ENCODE data around the gene CARD10. TPM values are rescaled to one million over a fixed set of nuclear protein-coding genes. Genes with fewer than 3 reads are reported as not detected.

CARD10 gene
- total and polyA plus RNA-seq, 2 of the 13 experiments (the other 11 are each of a cell fraction or from before 2014, with no cell fraction given): 35.2 to 55.8 TPM

DNA sequence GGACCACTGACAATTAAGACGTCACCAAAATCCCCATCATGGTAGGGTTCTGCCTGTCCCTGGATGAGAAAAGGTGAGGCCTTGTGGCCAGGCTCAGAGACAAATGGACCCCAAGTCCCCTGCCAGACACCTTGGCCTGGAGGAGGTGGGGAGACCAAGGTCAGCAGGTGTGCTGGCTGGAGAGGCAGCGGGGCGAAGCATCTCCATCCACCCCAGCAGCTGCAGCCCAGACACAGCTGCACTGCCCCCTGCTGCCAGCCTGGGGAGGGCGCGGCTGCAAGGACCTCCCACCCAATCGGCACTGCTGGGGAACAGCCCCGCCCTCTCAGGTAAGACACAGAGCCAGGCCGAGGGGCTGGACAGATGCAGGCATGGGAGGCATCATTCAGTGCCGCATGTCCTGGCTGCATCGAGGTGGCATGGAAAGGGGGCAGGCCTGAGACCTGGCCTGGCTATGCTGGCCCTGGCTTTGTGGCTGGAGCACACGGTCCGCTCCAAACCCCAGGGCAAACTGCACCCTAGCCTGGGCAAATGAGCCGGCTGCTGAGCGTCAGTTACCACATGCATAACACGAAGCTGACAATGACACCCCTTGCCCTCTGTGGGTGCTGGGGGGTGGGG, 20.8 kb downstream of the CARD10 start (continued):
- TF ChIP-seq ZNF17 (CRISPR knock-in tag; IDR thresholded peaks at IDR 0.05) (no peak), STAG1 (CRISPR knock-in tag; IDR thresholded peaks at IDR 0.05) (peak; percentile 81), ZSCAN25 (CRISPR knock-in tag; IDR thresholded peaks at IDR 0.05) (peak; percentile 32; the same call in 1 of the 2 replicates), ATF7 (IDR thresholded peaks at IDR 0.05) (no peak), ATF7 (CRISPR knock-in tag; IDR thresholded peaks at IDR 0.05) (no peak), ZNF678 (CRISPR knock-in tag; IDR thresholded peaks at IDR 0.05) (no peak), GATAD2A (CRISPR knock-in tag; IDR thresholded peaks at IDR 0.05) (no peak), ZNF101 (CRISPR knock-in tag; IDR thresholded peaks at IDR 0.05; ENCODE audit: borderline replicate concordance, low read depth) (no peak), ZNF180 (CRISPR knock-in tag; IDR thresholded peaks at IDR 0.05; ENCODE audit: borderline replicate concordance, low read depth) (no peak), POLR2A (IDR thresholded peaks at IDR 0.05; ENCODE audit: insufficient read depth in 1 of 2, low read depth in 2 of 2, low read length in 2 of 2) (no peak), ZNF484 (CRISPR knock-in tag; IDR thresholded peaks at IDR 0.05; ENCODE audit: borderline replicate concordance, low read depth) (no peak), SMC3 (IDR thresholded peaks at IDR 0.05; ENCODE audit: low read length) (peak; percentile 13; the same call in 1 of the 2 replicates), NFIC (IDR thresholded peaks at IDR 0.05; ENCODE audit: low read length) (no peak), ZEB1 (IDR thresholded peaks at IDR 0.05; ENCODE audit: insufficient replicate concordance, low read depth) (peak; percentile 22), KAT7 (CRISPR knock-in tag; IDR thresholded peaks at IDR 0.05; ENCODE audit: borderline replicate concordance) (no peak), CBX5 (CRISPR knock-in tag; IDR thresholded peaks at IDR 0.05; ENCODE audit: borderline replicate concordance) (no peak)
- TF ChIP-seq, protein P1, sequence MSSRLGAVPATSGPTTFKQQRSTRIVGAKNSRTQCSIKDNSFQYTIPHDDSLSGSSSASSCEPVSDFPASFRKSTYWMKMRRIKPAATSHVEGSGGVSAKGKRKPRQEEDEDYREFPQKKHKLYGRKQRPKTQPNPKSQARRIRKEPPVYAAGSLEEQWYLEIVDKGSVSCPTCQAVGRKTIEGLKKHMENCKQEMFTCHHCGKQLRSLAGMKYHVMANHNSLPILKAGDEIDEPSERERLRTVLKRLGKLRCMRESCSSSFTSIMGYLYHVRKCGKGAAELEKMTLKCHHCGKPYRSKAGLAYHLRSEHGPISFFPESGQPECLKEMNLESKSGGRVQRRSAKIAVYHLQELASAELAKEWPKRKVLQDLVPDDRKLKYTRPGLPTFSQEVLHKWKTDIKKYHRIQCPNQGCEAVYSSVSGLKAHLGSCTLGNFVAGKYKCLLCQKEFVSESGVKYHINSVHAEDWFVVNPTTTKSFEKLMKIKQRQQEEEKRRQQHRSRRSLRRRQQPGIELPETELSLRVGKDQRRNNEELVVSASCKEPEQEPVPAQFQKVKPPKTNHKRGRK (CRISPR knock-in tag; IDR thresholded peaks at IDR 0.05): no peak
- TF ChIP-seq, protein P2, sequence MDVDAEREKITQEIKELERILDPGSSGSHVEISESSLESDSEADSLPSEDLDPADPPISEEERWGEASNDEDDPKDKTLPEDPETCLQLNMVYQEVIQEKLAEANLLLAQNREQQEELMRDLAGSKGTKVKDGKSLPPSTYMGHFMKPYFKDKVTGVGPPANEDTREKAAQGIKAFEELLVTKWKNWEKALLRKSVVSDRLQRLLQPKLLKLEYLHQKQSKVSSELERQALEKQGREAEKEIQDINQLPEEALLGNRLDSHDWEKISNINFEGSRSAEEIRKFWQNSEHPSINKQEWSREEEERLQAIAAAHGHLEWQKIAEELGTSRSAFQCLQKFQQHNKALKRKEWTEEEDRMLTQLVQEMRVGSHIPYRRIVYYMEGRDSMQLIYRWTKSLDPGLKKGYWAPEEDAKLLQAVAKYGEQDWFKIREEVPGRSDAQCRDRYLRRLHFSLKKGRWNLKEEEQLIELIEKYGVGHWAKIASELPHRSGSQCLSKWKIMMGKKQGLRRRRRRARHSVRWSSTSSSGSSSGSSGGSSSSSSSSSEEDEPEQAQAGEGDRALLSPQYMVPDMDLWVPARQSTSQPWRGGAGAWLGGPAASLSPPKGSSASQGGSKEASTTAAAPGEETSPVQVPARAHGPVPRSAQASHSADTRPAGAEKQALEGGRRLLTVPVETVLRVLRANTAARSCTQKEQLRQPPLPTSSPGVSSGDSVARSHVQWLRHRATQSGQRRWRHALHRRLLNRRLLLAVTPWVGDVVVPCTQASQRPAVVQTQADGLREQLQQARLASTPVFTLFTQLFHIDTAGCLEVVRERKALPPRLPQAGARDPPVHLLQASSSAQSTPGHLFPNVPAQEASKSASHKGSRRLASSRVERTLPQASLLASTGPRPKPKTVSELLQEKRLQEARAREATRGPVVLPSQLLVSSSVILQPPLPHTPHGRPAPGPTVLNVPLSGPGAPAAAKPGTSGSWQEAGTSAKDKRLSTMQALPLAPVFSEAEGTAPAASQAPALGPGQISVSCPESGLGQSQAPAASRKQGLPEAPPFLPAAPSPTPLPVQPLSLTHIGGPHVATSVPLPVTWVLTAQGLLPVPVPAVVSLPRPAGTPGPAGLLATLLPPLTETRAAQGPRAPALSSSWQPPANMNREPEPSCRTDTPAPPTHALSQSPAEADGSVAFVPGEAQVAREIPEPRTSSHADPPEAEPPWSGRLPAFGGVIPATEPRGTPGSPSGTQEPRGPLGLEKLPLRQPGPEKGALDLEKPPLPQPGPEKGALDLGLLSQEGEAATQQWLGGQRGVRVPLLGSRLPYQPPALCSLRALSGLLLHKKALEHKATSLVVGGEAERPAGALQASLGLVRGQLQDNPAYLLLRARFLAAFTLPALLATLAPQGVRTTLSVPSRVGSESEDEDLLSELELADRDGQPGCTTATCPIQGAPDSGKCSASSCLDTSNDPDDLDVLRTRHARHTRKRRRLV (CRISPR knock-in tag; IDR thresholded peaks at IDR 0.05): no peak
- TF ChIP-seq, protein P3, sequence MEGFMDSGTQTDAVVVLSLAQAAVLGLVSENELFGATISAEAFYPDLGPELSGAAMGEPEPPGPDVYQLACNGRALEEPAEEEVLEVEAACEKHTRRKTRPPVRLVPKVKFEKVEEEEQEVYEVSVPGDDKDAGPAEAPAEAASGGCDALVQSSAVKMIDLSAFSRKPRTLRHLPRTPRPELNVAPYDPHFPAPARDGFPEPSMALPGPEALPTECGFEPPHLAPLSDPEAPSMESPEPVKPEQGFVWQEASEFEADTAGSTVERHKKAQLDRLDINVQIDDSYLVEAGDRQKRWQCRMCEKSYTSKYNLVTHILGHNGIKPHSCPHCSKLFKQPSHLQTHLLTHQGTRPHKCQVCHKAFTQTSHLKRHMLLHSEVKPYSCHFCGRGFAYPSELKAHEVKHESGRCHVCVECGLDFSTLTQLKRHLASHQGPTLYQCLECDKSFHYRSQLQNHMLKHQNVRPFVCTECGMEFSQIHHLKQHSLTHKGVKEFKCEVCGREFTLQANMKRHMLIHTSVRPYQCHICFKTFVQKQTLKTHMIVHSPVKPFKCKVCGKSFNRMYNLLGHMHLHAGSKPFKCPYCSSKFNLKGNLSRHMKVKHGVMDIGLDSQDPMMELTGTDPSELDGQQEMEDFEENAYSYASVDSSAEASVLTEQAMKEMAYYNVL (CRISPR knock-in tag; IDR thresholded peaks at IDR 0.05; ENCODE audit: borderline replicate concordance): no peak
- TF ChIP-seq, protein P4, sequence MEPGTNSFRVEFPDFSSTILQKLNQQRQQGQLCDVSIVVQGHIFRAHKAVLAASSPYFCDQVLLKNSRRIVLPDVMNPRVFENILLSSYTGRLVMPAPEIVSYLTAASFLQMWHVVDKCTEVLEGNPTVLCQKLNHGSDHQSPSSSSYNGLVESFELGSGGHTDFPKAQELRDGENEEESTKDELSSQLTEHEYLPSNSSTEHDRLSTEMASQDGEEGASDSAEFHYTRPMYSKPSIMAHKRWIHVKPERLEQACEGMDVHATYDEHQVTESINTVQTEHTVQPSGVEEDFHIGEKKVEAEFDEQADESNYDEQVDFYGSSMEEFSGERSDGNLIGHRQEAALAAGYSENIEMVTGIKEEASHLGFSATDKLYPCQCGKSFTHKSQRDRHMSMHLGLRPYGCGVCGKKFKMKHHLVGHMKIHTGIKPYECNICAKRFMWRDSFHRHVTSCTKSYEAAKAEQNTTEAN (CRISPR knock-in tag; conservative IDR thresholded peaks at IDR 0.05): no peak
- TF ChIP-seq, protein P5, sequence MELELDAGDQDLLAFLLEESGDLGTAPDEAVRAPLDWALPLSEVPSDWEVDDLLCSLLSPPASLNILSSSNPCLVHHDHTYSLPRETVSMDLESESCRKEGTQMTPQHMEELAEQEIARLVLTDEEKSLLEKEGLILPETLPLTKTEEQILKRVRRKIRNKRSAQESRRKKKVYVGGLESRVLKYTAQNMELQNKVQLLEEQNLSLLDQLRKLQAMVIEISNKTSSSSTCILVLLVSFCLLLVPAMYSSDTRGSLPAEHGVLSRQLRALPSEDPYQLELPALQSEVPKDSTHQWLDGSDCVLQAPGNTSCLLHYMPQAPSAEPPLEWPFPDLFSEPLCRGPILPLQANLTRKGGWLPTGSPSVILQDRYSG (CRISPR knock-in tag; IDR thresholded peaks at IDR 0.05): no peak

Data from HepG2 (cell line).